LoVo (cell line): ENCODE measurements around the gene RNF182.
"Not testable (repeated sequence)": the region's sequence is repeated elsewhere in the genome, so short reads cannot be mapped to it uniquely, and the experiment has no call there.

Experiments used
- DNase-seq: peaks from one replicate; pipeline ENCODE4 v3.0.0-alpha.2; 2016; ENCODE audit warnings: low spot score

The RNF182 gene

GRCh38 chr6:13924949-13925881, at the start of gene RNF182:
Gene RNF182, plus strand, starts transcription at chr6:13924952. Its CDS starts 52,168 bp downstream, at chr6:13977120.
- no peak for DNase-seq

- DNase-seq = no peak
These were observed 47.7 kb upstream of the RNF182 start for GRCh38 chr6:13877051-13877450.

GRCh38 chr6:13880061-13880663, 44.6 kb upstream of the RNF182 start:
- DNase-seq = not testable (repeated sequence)

GRCh38 chr6:13881621-13882165, 43.1 kb upstream of the RNF182 start:
- DNase-seq = no peak

GRCh38 chr6:13883966-13884365, 40.8 kb upstream of the RNF182 start:
- no peak for DNase-seq

GRCh38 chr6:13884397-13884796, 40.4 kb upstream of the RNF182 start:
- DNase-seq = no peak

- no peak for DNase-seq
These were observed 39.2 kb upstream of the RNF182 start for GRCh38 chr6:13885601-13886000.

GRCh38 chr6:13886949-13887348, 37.8 kb upstream of the RNF182 start:
- no peak for DNase-seq

- no peak for DNase-seq
These were observed 32.6 kb upstream of the RNF182 start for GRCh38 chr6:13892017-13892645.

- no peak for DNase-seq
These were observed 21.8 kb upstream of the RNF182 start for GRCh38 chr6:13902922-13903321.

- no peak for DNase-seq
These were observed 21.4 kb upstream of the RNF182 start for GRCh38 chr6:13903364-13903763.

GRCh38 chr6:13907001-13907350, 17.8 kb upstream of the RNF182 start:
- DNase-seq = no peak

- no peak for DNase-seq
These were observed 17.0 kb upstream of the RNF182 start for GRCh38 chr6:13907614-13908215.

- peak; percentile 66 for DNase-seq
These were observed 15.8 kb upstream of the RNF182 start for GRCh38 chr6:13908955-13909381.

GRCh38 chr6:13910443-13910842, 14.3 kb upstream of the RNF182 start:
- no peak for DNase-seq

GRCh38 chr6:13911337-13911736, 13.4 kb upstream of the RNF182 start:
- no peak for DNase-seq

- no peak for DNase-seq
These were observed 11.3 kb upstream of the RNF182 start for GRCh38 chr6:13913226-13914001.

- no peak for DNase-seq
These were observed 10.4 kb upstream of the RNF182 start for GRCh38 chr6:13914351-13914750.

GRCh38 chr6:13915561-13916229, 9.1 kb upstream of the RNF182 start:
- DNase-seq = no peak

GRCh38 chr6:13916230-13916944, 8.4 kb upstream of the RNF182 start:
- DNase-seq = no peak
